Fibroblast of lung (primary cell): Measurements from ENCODE around the gene CCDC192. TPM values are rescaled to one million over a fixed set of nuclear protein-coding genes. Genes with fewer than 3 reads are reported as not detected.

Experiments
- DNase-seq, 2 donors: peaks; one replicate each; pipeline versions ENCODE4 v3.0.0 to v3.0.0-alpha.2; 2010; ENCODE audit warnings: low read depth in 2 of 2
- H2AFZ ChIP-seq: 2 replicates; pipeline ENCODE4 v1.5.1; 2012; ENCODE audit warnings: low read length, control low read depth, inconsistent platforms
- H3K27ac ChIP-seq: 2 replicates; pipeline ENCODE4 v1.5.1; 2011; ENCODE audit warnings: low read length, control low read depth; ENCODE audit not compliant: insufficient read depth
- H3K27me3 ChIP-seq: 2 replicates; pipeline ENCODE4 v1.5.1; 2011; ENCODE audit warnings: mild to moderate bottlenecking, low read length; ENCODE audit not compliant: control insufficient read depth, insufficient read depth
- H3K36me3 ChIP-seq: 2 replicates; pipeline ENCODE4 v1.5.1; 2011; ENCODE audit warnings: low read length; ENCODE audit not compliant: control insufficient read depth, insufficient read depth
- H3K4me1 ChIP-seq: 2 replicates; pipeline ENCODE4 v1.5.1; 2011; ENCODE audit warnings: low read length; ENCODE audit not compliant: control insufficient read depth, insufficient read depth; ENCODE audit errors: extremely low read depth
- H3K4me2 ChIP-seq: 2 replicates; pipeline ENCODE4 v1.5.1; 2011; ENCODE audit warnings: low read length, control low read depth; ENCODE audit not compliant: insufficient read depth; ENCODE audit errors: extremely low read depth
- H3K4me3 ChIP-seq, 4 experiments: fragments of 200-600 bp in 1 of 4; sonication (generic) in 1 of 4; replicated peaks in 1 of 4; 2 replicates each; pipeline ENCODE4 v1.5.1; 2011 to 2016; ENCODE audit warnings: low read length in 4 of 4, low read depth in 3 of 4, mild to moderate bottlenecking in 3 of 4, control low read depth in 2 of 4, inconsistent platforms in 1 of 4, mixed read lengths in 1 of 4; ENCODE audit not compliant: insufficient read depth in 1 of 4; ENCODE audit errors: control extremely low read depth in 1 of 4
- H3K79me2 ChIP-seq: 2 replicates; pipeline ENCODE4 v1.5.1; 2012; ENCODE audit warnings: mild to moderate bottlenecking, low read length, inconsistent platforms; ENCODE audit not compliant: control insufficient read depth, insufficient read depth
- H3K9ac ChIP-seq: 2 replicates; pipeline ENCODE4 v1.5.1; 2011; ENCODE audit warnings: mild to moderate bottlenecking, low read length, control low read depth; ENCODE audit not compliant: insufficient read depth
- H3K9me3 ChIP-seq: 2 replicates; pipeline ENCODE4 v1.5.1; 2012; ENCODE audit warnings: low read depth, low read length; ENCODE audit not compliant: control insufficient read depth, insufficient read depth
- H4K20me1 ChIP-seq: 2 replicates; pipeline ENCODE4 v1.5.1; 2011; ENCODE audit warnings: low read length; ENCODE audit not compliant: control insufficient read depth, insufficient read depth; ENCODE audit errors: extremely low read depth
- EZH2 ChIP-seq: IDR thresholded peaks from 2 replicates; pipeline ENCODE4 v1.5.1; 2012; ENCODE audit warnings: low read length, control low read depth, mild to moderate bottlenecking; ENCODE audit errors: missing control alignments
- polyA plus RNA-seq, 2 donors: library from polyadenylated mRNA; depleted of rRNA in 1 of 2; stranded (reverse) in 1 of 2; unstranded in 1 of 2; fragments of >200 nt; gene quantifications; 2 replicates each; pipeline ENCODE4 v1.2.1, GENCODE V29; 2011 to 2012; ENCODE audit warnings: missing spikeins in 1 of 2
- total RNA-seq: library from RNA; depleted of rRNA; stranded (reverse); fragments of >200 nt; gene quantifications from 2 replicates; pipeline ENCODE4 v1.2.1, GENCODE V29; 2014
- TF ChIP-seq, protein P1 (sequence below), 2 donors: IDR thresholded peaks in 1 of 2; conservative IDR thresholded peaks in 1 of 2; 1 replicate in 1 of 2; 2 replicates in 1 of 2; pipeline ENCODE4 v1.5.1; 2011 to 2012; ENCODE audit warnings: low read length in 2 of 2, control low read depth in 1 of 2, inconsistent platforms in 1 of 2, low read depth in 1 of 2, mild to moderate bottlenecking in 1 of 2

Gene CCDC192
- total and polyA plus RNA-seq, 2 donors (not counting 1 experiment from before 2014, with no cell fraction given), result not detected

DNA sequence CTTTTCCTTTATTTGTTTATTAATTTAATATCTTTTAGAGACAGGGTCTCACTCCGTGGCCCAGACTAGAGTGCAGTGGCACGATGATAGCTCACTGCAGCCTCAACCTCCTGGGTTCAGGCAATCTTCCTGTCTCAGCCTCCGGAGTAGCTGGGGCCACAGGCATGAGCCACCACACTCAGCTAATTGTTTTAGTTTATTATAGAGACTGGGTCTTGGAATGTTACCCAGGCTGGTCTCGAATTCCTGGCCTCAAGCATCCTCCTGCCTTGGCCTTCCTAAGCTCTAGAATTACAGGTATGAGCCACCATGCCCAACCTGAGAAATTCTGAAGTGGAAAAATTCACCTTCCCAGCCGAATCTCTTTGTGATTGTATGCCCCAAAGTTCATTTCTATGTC is 240.9 kb downstream of the CCDC192 start:
- Histone ChIP-seq H3K4me2 (no peak overlapping the region), H3K9ac (no peak overlapping the region), H2AFZ (no peak overlapping the region), H3K4me3 (no peak overlapping the region), H3K36me3 (no peaks in the 10 kb centered on the region), H4K20me1 (no peaks in the 10 kb centered on the region), H3K4me1 (peaks cover 2% of the 10 kb centered on the region), H3K9me3 (no peaks in the 10 kb centered on the region), H3K27ac (no peak overlapping the region), H3K79me2 (no peaks in the 10 kb centered on the region), H3K27me3 (no peaks in the 10 kb centered on the region)
- no peak for DNase-seq
- no peak for TF ChIP-seq EZH2
- TF ChIP-seq, protein P1, sequence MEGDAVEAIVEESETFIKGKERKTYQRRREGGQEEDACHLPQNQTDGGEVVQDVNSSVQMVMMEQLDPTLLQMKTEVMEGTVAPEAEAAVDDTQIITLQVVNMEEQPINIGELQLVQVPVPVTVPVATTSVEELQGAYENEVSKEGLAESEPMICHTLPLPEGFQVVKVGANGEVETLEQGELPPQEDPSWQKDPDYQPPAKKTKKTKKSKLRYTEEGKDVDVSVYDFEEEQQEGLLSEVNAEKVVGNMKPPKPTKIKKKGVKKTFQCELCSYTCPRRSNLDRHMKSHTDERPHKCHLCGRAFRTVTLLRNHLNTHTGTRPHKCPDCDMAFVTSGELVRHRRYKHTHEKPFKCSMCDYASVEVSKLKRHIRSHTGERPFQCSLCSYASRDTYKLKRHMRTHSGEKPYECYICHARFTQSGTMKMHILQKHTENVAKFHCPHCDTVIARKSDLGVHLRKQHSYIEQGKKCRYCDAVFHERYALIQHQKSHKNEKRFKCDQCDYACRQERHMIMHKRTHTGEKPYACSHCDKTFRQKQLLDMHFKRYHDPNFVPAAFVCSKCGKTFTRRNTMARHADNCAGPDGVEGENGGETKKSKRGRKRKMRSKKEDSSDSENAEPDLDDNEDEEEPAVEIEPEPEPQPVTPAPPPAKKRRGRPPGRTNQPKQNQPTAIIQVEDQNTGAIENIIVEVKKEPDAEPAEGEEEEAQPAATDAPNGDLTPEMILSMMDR (conservative IDR thresholded peaks at IDR 0.05 in 1 of 2, IDR thresholded peaks at IDR 0.05 in 1 of 2; ENCODE audit: low read depth in 1 of 2, low read length in 2 of 2), result no peak

DNA sequence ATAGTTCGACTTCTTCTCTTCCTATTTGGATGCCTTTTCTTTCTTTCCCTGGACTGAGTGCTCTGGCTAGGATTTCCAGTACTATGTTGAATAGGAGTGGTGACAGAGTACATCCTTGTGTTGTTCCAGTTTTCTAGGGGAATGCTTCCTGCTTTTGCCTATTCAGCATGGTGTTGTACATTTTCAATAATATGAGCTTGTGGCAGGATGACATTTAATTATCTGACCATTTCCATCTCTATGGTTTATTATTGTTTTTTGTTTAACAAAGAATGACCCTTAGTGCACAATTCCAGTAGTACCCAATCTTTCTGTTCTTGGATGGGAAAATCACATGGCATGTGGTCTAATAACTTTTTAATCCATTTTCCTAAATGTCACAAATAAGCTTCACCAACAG is 244.8 kb downstream of the CCDC192 start:
- Histone ChIP-seq H2AFZ (no peak overlapping the region), H4K20me1 (no peaks in the 10 kb centered on the region)

DNA sequence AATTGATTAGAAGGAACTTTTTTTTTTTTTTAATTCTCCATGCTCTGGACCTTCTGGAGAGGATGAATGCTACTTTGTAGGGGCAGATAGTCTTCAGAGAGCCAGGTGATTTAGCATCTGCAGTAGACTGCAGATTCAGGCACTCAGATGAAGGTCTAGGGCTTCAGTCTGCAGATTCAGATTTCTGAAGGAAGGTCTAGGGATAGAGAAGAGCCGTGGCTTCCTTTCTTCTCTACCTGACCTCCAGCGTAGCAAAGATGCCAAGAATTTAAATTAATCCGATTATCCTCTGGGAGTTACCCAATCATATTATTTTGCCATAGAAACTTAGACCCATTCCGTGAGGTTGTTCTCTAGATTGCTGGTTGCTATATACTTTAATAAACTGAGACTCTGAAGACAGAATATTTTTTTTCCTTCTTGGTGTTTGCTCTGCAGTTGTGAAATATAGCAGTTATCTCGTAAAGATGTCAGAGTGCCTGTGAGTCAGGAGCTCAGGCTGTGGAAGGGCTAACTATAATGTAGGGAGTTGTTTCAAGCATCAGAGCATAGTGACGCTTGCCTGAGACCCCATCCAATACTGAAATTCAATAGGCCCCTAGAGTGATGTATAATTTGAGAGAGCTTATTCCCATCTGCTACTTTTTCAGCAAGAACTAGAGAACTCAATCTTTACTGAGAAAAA is 247.7 kb downstream of the CCDC192 start:
- Histone ChIP-seq H2AFZ (no peak overlapping the region), H3K4me2 (no peak overlapping the region), H3K36me3 (no peaks in the 10 kb centered on the region), H3K9me3 (no peaks in the 10 kb centered on the region), H3K79me2 (no peaks in the 10 kb centered on the region), H4K20me1 (no peaks in the 10 kb centered on the region), H3K4me3 (no peak overlapping the region), H3K4me1 (no peaks in the 10 kb centered on the region), H3K27ac (no peak overlapping the region), H3K9ac (no peak overlapping the region), H3K27me3 (no peaks in the 10 kb centered on the region)
- DNase-seq, result no peak
- TF ChIP-seq, protein P1 (conservative IDR thresholded peaks at IDR 0.05 in 1 of 2, IDR thresholded peaks at IDR 0.05 in 1 of 2; ENCODE audit: low read depth in 1 of 2, low read length in 2 of 2), result no peak
- no peak for TF ChIP-seq EZH2

More for the DNA sequence above, 244.8 kb downstream of the CCDC192 start:
- TF ChIP-seq, protein P1 (conservative IDR thresholded peaks at IDR 0.05 in 1 of 2, IDR thresholded peaks at IDR 0.05 in 1 of 2; ENCODE audit: low read depth in 1 of 2, low read length in 2 of 2), result no peak
- TF ChIP-seq EZH2, result no peak
- no peak for DNase-seq
- Histone ChIP-seq H3K4me3 (no peak overlapping the region), H3K27ac (no peak overlapping the region), H3K27me3 (no peaks in the 10 kb centered on the region), H3K79me2 (no peaks in the 10 kb centered on the region), H3K9me3 (no peaks in the 10 kb centered on the region), H3K4me1 (no peaks in the 10 kb centered on the region), H3K36me3 (no peaks in the 10 kb centered on the region), H3K4me2 (no peak overlapping the region), H3K9ac (no peak overlapping the region)
